ENCODE measurements around the gene LAMA3. TPM values are rescaled to one million over a fixed set of nuclear protein-coding genes. Genes with fewer than 3 reads are reported as not detected.

The LAMA3 gene
- total RNA-seq, 2 donors from 2014 or later: 0.58 to 1.3 TPM

DNA sequence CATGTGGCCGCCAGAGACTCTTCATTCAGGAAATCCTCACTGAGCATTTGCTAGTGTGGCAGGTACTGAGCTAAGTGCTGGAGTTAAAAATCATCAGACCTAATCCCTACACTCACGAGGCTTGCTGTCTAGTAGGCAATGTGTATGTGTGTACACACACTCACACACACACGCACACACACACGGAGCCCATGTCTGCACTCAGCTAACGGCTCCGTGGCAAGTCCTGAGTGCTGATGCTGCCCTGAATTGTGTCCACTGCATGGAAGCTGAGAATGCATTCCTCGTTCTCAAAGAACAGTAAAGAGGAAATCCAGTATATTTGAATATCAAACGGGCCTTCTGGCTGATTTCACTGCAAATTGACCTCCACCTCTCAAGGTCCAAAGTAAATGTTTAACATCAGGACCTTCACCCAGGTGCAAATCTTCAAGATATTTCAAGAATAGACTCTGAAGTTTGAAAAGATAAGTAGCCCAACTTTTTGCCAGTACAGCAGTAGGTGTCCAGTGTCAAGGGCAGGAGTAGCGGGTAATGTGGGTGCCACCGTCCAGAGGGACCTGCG, 189.2 kb downstream of the LAMA3 start:
- DNase-seq: no peak
- no peaks in the 10 kb centered on the region for H3K9me3 ChIP-seq (ENCODE audit: control insufficient read depth, low read length)
- Mint-ChIP-seq H3K9me3 (no peaks in the 10 kb centered on the region), H3K27me3 (ENCODE audit: insufficient read depth) (no peaks in the 10 kb centered on the region), H3K27ac (no peak overlapping the region), H3K36me3 (ENCODE audit: low read depth) (no peaks in the 10 kb centered on the region), H3K4me1 (no peaks in the 10 kb centered on the region), H3K4me3 (no peak overlapping the region)
- no peak overlapping the region for H3K27ac ChIP-seq (ENCODE audit: low read depth, low read length)
- 89 to 92% methylated on average over 5 to 10 of the region's 11 CpGs for WGBS, 2 experiments (ENCODE audit: insufficient coverage in 1 of 2, insufficient read length in 1 of 2)
- no peaks in the 10 kb centered on the region for H3K27me3 ChIP-seq (ENCODE audit: control insufficient read depth, insufficient read depth, low read length, poor library complexity, severe bottlenecking)
- H3K9ac ChIP-seq (ENCODE audit: extremely low read depth, low read length, poor library complexity, severe bottlenecking): no peak overlapping the region
- H3K4me3 ChIP-seq (ENCODE audit: low read length): no peak overlapping the region
- TF ChIP-seq, protein P1, sequence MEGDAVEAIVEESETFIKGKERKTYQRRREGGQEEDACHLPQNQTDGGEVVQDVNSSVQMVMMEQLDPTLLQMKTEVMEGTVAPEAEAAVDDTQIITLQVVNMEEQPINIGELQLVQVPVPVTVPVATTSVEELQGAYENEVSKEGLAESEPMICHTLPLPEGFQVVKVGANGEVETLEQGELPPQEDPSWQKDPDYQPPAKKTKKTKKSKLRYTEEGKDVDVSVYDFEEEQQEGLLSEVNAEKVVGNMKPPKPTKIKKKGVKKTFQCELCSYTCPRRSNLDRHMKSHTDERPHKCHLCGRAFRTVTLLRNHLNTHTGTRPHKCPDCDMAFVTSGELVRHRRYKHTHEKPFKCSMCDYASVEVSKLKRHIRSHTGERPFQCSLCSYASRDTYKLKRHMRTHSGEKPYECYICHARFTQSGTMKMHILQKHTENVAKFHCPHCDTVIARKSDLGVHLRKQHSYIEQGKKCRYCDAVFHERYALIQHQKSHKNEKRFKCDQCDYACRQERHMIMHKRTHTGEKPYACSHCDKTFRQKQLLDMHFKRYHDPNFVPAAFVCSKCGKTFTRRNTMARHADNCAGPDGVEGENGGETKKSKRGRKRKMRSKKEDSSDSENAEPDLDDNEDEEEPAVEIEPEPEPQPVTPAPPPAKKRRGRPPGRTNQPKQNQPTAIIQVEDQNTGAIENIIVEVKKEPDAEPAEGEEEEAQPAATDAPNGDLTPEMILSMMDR (conservative IDR thresholded peaks at IDR 0.05): no peak
- H3K36me3 ChIP-seq (ENCODE audit: control insufficient read depth, insufficient read depth, low read length): no peaks in the 10 kb centered on the region
- H3K4me1 ChIP-seq (ENCODE audit: control insufficient read depth, insufficient read depth, low read length): no peaks in the 10 kb centered on the region

DNA sequence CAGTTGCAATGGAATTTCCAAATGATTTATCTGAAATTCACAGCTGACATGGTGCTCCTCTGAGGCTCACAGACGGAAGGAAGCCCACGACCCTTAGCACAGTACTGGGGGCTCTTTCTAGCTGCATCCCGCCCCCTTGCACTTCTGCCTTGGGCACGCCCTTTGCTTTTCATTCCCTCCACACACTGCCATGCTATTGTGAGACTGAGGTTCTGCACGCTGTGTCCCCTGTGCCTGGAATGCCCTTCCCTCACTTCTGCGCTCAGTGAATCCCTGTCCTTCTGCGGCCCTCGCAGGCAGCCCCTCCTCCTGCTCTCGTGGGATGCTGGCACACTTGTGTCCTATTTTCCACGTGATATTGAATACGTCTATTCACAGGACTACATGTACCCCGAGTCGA, 189.9 kb downstream of the LAMA3 start:
- TF ChIP-seq, protein P1 (conservative IDR thresholded peaks at IDR 0.05): no peak
- Histone ChIP-seq H3K27ac (ENCODE audit: low read depth, low read length) (no peak overlapping the region), H3K27me3 (ENCODE audit: control insufficient read depth, insufficient read depth, low read length, poor library complexity, severe bottlenecking) (no peaks in the 10 kb centered on the region), H3K36me3 (ENCODE audit: control insufficient read depth, insufficient read depth, low read length) (no peaks in the 10 kb centered on the region), H3K9ac (ENCODE audit: extremely low read depth, low read length, poor library complexity, severe bottlenecking) (no peak overlapping the region), H3K4me1 (ENCODE audit: control insufficient read depth, insufficient read depth, low read length) (no peaks in the 10 kb centered on the region), H3K4me3 (ENCODE audit: low read length) (no peak overlapping the region), H3K9me3 (ENCODE audit: control insufficient read depth, low read length) (no peaks in the 10 kb centered on the region)
- Mint-ChIP-seq H3K4me1 (peaks cover 1% of the 10 kb centered on the region), H3K27me3 (ENCODE audit: insufficient read depth) (no peaks in the 10 kb centered on the region), H3K9me3 (no peaks in the 10 kb centered on the region), H3K27ac (no peak overlapping the region), H3K36me3 (ENCODE audit: low read depth) (no peaks in the 10 kb centered on the region), H3K4me3 (no peak overlapping the region)
- 89 to 90% methylated on average over 6 to 13 of the region's 13 CpGs for WGBS, 2 experiments (ENCODE audit: insufficient coverage in 1 of 2, insufficient read length in 1 of 2)
- DNase-seq: no peak

DNA sequence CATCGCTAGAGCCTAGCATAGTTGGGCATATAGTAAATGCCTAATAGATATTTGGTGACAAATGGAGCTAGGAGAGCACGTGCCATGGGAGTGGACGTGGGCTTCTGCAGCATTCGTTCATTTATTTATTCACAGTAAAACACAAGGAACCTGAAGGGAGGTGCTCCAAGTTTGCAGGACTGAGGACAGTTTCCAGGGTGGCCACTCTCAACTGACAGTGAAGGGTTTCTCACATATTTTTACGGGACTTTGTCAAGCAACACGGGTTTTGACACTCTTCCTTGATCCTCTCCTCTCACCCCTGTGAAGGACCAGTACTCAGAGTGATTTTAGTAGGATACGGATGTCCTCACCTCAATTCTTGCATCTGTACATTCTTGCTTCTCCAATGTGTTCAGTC, 190.3 kb downstream of the LAMA3 start:
- H3K4me3 Mint-ChIP-seq: no peak overlapping the region
- no peaks in the 10 kb centered on the region for H3K4me1 ChIP-seq (ENCODE audit: control insufficient read depth, insufficient read depth, low read length)
- no peaks in the 10 kb centered on the region for H3K36me3 ChIP-seq (ENCODE audit: control insufficient read depth, insufficient read depth, low read length)
- H3K9ac ChIP-seq (ENCODE audit: extremely low read depth, low read length, poor library complexity, severe bottlenecking): no peak overlapping the region
- H3K36me3 Mint-ChIP-seq (ENCODE audit: low read depth): no peaks in the 10 kb centered on the region
- TF ChIP-seq, protein P1 (conservative IDR thresholded peaks at IDR 0.05): no peak
- H3K4me3 ChIP-seq (ENCODE audit: low read length): no peak overlapping the region
- no peaks in the 10 kb centered on the region for H3K27me3 ChIP-seq (ENCODE audit: control insufficient read depth, insufficient read depth, low read length, poor library complexity, severe bottlenecking)
- no peaks in the 10 kb centered on the region for H3K27me3 Mint-ChIP-seq (ENCODE audit: insufficient read depth)
- no peak overlapping the region for H3K27ac Mint-ChIP-seq
- peaks cover 5% of the 10 kb centered on the region for H3K4me1 Mint-ChIP-seq
- WGBS, 2 experiments (ENCODE audit: insufficient coverage in 1 of 2, insufficient read length in 1 of 2): 92 to 100% methylated on average over 4 to 7 of the region's 7 CpGs
- H3K9me3 Mint-ChIP-seq: no peaks in the 10 kb centered on the region
- no peak for DNase-seq
- H3K27ac ChIP-seq (ENCODE audit: low read depth, low read length): no peak overlapping the region
- no peaks in the 10 kb centered on the region for H3K9me3 ChIP-seq (ENCODE audit: control insufficient read depth, low read length)

All from endodermal cell (in vitro differentiated cells).